Measurements from ENCODE around the gene VPS72.

VPS72 gene

GRCh38 chr1:151184211-151184610 lies 5.8 kb downstream of the VPS72 start (continued):
- TF ChIP-seq, protein P1, sequence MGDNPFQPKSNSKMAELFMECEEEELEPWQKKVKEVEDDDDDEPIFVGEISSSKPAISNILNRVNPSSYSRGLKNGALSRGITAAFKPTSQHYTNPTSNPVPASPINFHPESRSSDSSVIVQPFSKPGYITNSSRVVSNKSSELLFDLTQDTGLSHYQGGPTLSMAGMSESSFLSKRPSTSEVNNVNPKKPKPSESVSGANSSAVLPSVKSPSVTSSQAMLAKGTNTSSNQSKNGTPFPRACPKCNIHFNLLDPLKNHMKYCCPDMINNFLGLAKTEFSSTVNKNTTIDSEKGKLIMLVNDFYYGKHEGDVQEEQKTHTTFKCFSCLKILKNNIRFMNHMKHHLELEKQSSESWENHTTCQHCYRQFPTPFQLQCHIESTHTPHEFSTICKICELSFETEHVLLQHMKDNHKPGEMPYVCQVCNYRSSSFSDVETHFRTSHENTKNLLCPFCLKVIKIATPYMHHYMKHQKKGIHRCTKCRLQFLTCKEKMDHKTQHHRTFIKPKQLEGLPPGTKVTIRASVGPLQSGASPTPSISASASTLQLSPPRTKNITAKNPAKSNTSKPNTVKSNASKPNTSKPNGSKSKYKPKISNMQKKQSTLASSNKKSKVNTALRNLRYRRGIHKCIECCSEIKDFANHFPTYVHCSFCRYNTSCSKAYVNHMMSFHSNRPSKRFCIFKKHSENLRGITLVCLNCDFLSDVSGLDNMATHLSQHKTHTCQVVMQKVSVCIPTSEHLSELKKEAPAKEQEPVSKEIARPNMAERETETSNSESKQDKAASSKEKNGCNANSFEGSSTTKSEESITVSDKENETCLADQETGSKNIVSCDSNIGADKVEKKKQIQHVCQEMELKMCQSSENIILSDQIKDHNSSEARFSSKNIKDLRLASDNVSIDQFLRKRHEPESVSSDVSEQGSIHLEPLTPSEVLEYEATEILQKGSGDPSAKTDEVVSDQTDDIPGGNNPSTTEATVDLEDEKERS (tag by site-specific recombination; IDR thresholded peaks at IDR 0.05): no peak
- TF ChIP-seq ZNF621 (tag by site-specific recombination; IDR thresholded peaks at IDR 0.05): no peak
- no peak for TF ChIP-seq ZNF174 (tag by site-specific recombination; IDR thresholded peaks at IDR 0.05)
- no peak for TF ChIP-seq ZBTB21 (tag by site-specific recombination; IDR thresholded peaks at IDR 0.05)
- TF ChIP-seq, protein P2, sequence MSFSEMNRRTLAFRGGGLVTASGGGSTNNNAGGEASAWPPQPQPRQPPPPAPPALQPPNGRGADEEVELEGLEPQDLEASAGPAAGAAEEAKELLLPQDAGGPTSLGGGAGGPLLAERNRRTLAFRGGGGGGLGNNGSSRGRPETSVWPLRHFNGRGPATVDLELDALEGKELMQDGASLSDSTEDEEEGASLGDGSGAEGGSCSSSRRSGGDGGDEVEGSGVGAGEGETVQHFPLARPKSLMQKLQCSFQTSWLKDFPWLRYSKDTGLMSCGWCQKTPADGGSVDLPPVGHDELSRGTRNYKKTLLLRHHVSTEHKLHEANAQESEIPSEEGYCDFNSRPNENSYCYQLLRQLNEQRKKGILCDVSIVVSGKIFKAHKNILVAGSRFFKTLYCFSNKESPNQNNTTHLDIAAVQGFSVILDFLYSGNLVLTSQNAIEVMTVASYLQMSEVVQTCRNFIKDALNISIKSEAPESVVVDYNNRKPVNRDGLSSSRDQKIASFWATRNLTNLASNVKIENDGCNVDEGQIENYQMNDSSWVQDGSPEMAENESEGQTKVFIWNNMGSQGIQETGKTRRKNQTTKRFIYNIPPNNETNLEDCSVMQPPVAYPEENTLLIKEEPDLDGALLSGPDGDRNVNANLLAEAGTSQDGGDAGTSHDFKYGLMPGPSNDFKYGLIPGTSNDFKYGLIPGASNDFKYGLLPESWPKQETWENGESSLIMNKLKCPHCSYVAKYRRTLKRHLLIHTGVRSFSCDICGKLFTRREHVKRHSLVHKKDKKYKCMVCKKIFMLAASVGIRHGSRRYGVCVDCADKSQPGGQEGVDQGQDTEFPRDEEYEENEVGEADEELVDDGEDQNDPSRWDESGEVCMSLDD (tag by site-specific recombination; IDR thresholded peaks at IDR 0.05): no peak
- no peak for TF ChIP-seq ZSCAN16 (tag by site-specific recombination; IDR thresholded peaks at IDR 0.05)
- TF ChIP-seq ZNF449 (tag by site-specific recombination; IDR thresholded peaks at IDR 0.05): no peak

- POLR2A ChIA-PET: interaction anchor here (1.4 kb wide), 1 partner anchor 11 kb away, joined by 5 read pairs; the partner anchor contains the start of gene LYSMD1
- H3K4me1 ChIP-seq (ENCODE audit: control insufficient read depth, insufficient read depth, low read length): no peaks in the 10 kb centered on the region
- H3K36me3 ChIP-seq (ENCODE audit: control insufficient read depth in 2 of 2, insufficient read depth in 1 of 2, low read length in 2 of 2): peaks cover 47 to 84% of the 10 kb centered on the region in 2 experiments
- no peaks in the 10 kb centered on the region for H3K9me3 ChIP-seq (ENCODE audit: control insufficient read depth, insufficient read depth, low read depth, low read length)
- CTCF ChIA-PET: interaction anchor here (0.6 to 1.7 kb wide), 11 partner anchors 8 to 630 kb away, joined by 3 to 6 read pairs (median 4); partner anchors contain the start of gene VPS72
- no peak overlapping the region for H3K27ac ChIP-seq (ENCODE audit: extremely low read depth, low read depth, low read length)
- no peak overlapping the region for H3K4me3 ChIP-seq (ENCODE audit: low read depth, low read length)
- TF ChIP-seq ZBTB8A (tag by site-specific recombination; IDR thresholded peaks at IDR 0.05): no peak
- TF ChIP-seq ZNF391 (tag by site-specific recombination; IDR thresholded peaks at IDR 0.05; ENCODE audit: borderline replicate concordance, low read depth): no peak
- TF ChIP-seq HOXD13 (CRISPR knock-in tag; IDR thresholded peaks at IDR 0.05; ENCODE audit: borderline replicate concordance): no peak
- no peak for TF ChIP-seq ZNF174 (tag by site-specific recombination; IDR thresholded peaks at IDR 0.05)
- TF ChIP-seq YY1 (tag by site-specific recombination; IDR thresholded peaks at IDR 0.05): no peak
- TF ChIP-seq ZNF394 (tag by site-specific recombination; IDR thresholded peaks at IDR 0.05; ENCODE audit: borderline replicate concordance): no peak
- no peak for TF ChIP-seq ZNF777 (tag by site-specific recombination; IDR thresholded peaks at IDR 0.05; ENCODE audit: borderline replicate concordance)
- no peak for TF ChIP-seq ZNF362 (tag by site-specific recombination; IDR thresholded peaks at IDR 0.05)
- no peak for TF ChIP-seq ZNF157 (tag by site-specific recombination; IDR thresholded peaks at IDR 0.05)
- TF ChIP-seq ZNF16 (tag by site-specific recombination; IDR thresholded peaks at IDR 0.05; ENCODE audit: low read depth): no peak
- TF ChIP-seq ZFP3 (tag by site-specific recombination; IDR thresholded peaks at IDR 0.05; ENCODE audit: low read depth): no peak
- no peak for TF ChIP-seq ZBTB21 (tag by site-specific recombination; IDR thresholded peaks at IDR 0.05)
- TF ChIP-seq ZFP41 (tag by site-specific recombination; IDR thresholded peaks at IDR 0.05; ENCODE audit: borderline replicate concordance): no peak
- TF ChIP-seq, protein P3, sequence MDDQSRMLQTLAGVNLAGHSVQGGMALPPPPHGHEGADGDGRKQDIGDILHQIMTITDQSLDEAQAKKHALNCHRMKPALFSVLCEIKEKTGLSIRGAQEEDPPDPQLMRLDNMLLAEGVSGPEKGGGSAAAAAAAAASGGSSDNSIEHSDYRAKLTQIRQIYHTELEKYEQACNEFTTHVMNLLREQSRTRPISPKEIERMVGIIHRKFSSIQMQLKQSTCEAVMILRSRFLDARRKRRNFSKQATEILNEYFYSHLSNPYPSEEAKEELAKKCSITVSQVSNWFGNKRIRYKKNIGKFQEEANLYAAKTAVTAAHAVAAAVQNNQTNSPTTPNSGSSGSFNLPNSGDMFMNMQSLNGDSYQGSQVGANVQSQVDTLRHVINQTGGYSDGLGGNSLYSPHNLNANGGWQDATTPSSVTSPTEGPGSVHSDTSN (CRISPR knock-in tag; IDR thresholded peaks at IDR 0.05): no peak
- no peak for TF ChIP-seq ZNF10 (tag by site-specific recombination; IDR thresholded peaks at IDR 0.05)
- TF ChIP-seq REST (tag by site-specific recombination; IDR thresholded peaks at IDR 0.05): no peak
- TF ChIP-seq ZNF121 (tag by site-specific recombination; IDR thresholded peaks at IDR 0.05): no peak
Observed at GRCh38 chr1:151176514-151177045, 13.4 kb downstream of the VPS72 start.
